HEK293T (cell line): Measurements from ENCODE around the gene MTX1.

Source experiments
- BHLHE40 ChIP-seq: fragments of 450-650 bp; IDR thresholded peaks from 2 replicates; pipeline ENCODE4 v1.6.1; 2016; ENCODE audit warnings: mild to moderate bottlenecking, moderate library complexity, borderline replicate concordance
- FOXA1 ChIP-seq: fragments of 450-650 bp; IDR thresholded peaks from 2 replicates; pipeline ENCODE4 v1.6.1; 2016; ENCODE audit warnings: mild to moderate bottlenecking
- FOXK2 ChIP-seq: fragments of 450-650 bp; IDR thresholded peaks from 2 replicates; pipeline ENCODE4 v1.6.1; 2016; ENCODE audit warnings: mild to moderate bottlenecking
- FOXM1 ChIP-seq: fragments of 450-650 bp; IDR thresholded peaks from 2 replicates; pipeline ENCODE4 v1.6.1; 2017; ENCODE audit warnings: mild to moderate bottlenecking, borderline replicate concordance
- HDGF ChIP-seq: fragments of 450-650 bp; IDR thresholded peaks from 2 replicates; pipeline ENCODE4 v1.6.1; 2017; ENCODE audit warnings: antibody characterized with exemption, borderline replicate concordance
- L3MBTL2 ChIP-seq: fragments of 450-650 bp; conservative IDR thresholded peaks from 2 replicates; pipeline ENCODE4 v1.6.1; 2016; ENCODE audit warnings: mild to moderate bottlenecking
- NFRKB ChIP-seq: fragments of 450-650 bp; IDR thresholded peaks from 2 replicates; pipeline ENCODE4 v1.6.1; 2016; ENCODE audit warnings: mild to moderate bottlenecking, moderate library complexity
- SP1 ChIP-seq: fragments of 450-650 bp; IDR thresholded peaks from 2 replicates; pipeline ENCODE4 v1.6.1; 2017
- SUZ12 ChIP-seq: fragments of 450-650 bp; IDR thresholded peaks from 2 replicates; pipeline ENCODE4 v1.6.1; 2016; ENCODE audit warnings: mild to moderate bottlenecking
- ZNF384 ChIP-seq: fragments of 450-650 bp; IDR thresholded peaks from 2 replicates; pipeline ENCODE4 v1.6.1; 2016
- TF ChIP-seq, protein P1 (sequence below): fragments of 450-650 bp; IDR thresholded peaks from 2 replicates; pipeline ENCODE4 v1.6.1; 2016

DNA sequence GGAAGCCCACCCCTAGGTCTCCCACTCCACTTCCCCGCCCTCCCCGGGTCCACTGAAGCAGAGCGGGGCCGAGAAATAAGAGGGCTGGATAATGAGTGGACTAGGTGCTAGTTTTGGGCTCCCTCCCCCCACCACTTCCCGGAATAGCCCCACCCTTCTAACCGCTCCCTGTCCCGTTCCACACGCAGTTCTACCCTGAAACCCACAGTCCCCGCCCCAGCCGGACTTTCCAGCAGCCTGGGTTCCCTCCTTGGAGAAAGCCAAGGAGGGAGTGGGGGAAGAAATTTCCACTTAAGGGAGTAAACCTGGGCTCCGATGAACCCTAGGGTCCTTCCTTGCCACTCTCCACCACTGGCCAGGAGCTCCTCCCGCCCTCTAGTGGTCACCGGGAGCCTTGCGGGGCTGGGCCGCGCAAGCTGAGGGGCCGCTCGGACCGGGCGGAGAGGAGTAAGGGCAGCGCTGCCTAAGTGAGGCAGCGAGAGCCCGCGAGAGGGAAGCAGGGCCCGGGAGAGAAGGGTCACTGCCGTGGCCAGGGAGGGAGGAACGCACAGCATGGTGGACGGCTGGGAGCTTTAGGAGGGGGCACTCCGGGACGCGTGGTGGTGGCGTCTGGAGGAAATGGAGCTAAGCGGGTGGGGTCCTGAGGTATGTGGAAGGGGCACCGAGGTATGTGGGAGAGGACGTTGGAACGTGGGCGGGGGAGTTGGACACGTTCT, 15.1 kb upstream of the MTX1 start:
- TF ChIP-seq FOXA1 (no peak), FOXM1 (no peak), L3MBTL2 (no peak), SP1 (no peak), FOXK2 (no peak), ZNF384 (no peak), NFRKB (no peak), BHLHE40 (no peak), HDGF (no peak), SUZ12 (no peak)
- TF ChIP-seq, protein P1, sequence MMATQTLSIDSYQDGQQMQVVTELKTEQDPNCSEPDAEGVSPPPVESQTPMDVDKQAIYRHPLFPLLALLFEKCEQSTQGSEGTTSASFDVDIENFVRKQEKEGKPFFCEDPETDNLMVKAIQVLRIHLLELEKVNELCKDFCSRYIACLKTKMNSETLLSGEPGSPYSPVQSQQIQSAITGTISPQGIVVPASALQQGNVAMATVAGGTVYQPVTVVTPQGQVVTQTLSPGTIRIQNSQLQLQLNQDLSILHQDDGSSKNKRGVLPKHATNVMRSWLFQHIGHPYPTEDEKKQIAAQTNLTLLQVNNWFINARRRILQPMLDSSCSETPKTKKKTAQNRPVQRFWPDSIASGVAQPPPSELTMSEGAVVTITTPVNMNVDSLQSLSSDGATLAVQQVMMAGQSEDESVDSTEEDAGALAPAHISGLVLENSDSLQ, result no peak
